ENCODE results near the gene CEP63.

DNA sequence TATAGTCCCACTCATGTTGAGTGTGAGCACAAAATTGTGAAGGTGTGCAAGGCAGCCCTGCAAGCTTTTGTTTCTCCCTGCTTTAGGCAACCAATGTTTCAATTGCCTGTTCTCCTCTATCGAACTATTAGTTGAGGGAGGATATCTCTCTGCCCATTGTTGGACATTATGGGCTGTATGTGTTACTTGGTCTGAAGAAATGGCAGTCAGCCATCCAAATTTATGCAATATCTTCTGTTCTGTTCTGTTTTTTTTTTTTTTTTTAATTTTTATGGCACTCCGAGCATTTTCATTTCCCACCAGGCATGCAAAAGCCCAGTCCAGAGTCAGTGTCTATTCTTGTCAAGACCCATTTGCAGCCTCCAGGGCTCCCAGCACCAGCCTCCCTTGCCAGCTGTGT lies 44.0 kb upstream of the CEP63 start:
- TF ChIP-seq SUZ12 (IDR thresholded peaks at IDR 0.05; ENCODE audit: extremely low read depth, insufficient read depth, insufficient read length) = no peak
- no peak for TF ChIP-seq YY1 (IDR thresholded peaks at IDR 0.05; ENCODE audit: insufficient read depth, insufficient read length)

All from NT2/D1 (cell line).